Ovary (tissue), 9 donors: ENCODE data around the gene ANO2. TPM values are rescaled to one million over a fixed set of nuclear protein-coding genes. Genes with fewer than 3 reads are reported as not detected.

Experiments used
- DNase-seq, 5 donors: peaks; one replicate each; pipeline ENCODE4 v3.0.0-alpha.2; 2019 to 2020
- H3K27ac ChIP-seq, 2 donors: fragments of 200-600 bp; one replicate each; pipeline versions ENCODE4 v1.5.1 to v1.8.0; 2019 to 2022
- H3K27me3 ChIP-seq: fragments of 200-600 bp; one replicate; pipeline ENCODE4 v1.8.0; 2022
- H3K36me3 ChIP-seq: fragments of 200-600 bp; sonication (generic); one replicate; pipeline ENCODE4 v1.5.1; 2019
- H3K4me1 ChIP-seq: one replicate; pipeline ENCODE4 v1.8.1; 2013; ENCODE audit warnings: mild to moderate bottlenecking, moderate library complexity; ENCODE audit not compliant: insufficient read depth
- H3K4me3 ChIP-seq: fragments of 200-600 bp; sonication (generic); one replicate; pipeline ENCODE4 v1.5.1; 2017
- H3K9me3 ChIP-seq, 2 donors: fragments of 200-600 bp in 1 of 2; sonication (generic) in 1 of 2; one replicate each; pipeline versions ENCODE4 v1.5.1 to v1.8.1; 2013 to 2019; ENCODE audit warnings: mild to moderate bottlenecking in 1 of 2, moderate library complexity in 1 of 2
- EP300 ChIP-seq: sonication (generic); formaldehyde crosslinking; IDR thresholded peaks from one replicate; pipeline ENCODE4 v1.6.1; 2017; ENCODE audit warnings: antibody characterized with exemption
- POLR2A ChIP-seq: fragments of 450-650 bp; IDR thresholded peaks from one replicate; pipeline ENCODE4 v1.6.1; 2017; ENCODE audit warnings: antibody characterized with exemption, mild to moderate bottlenecking, moderate library complexity
- WGBS, 3 donors: extraction: QIAGEN DNeasy Blood & Tissue Kit in 1 of 3; methylation state at CpG; one replicate each; pipeline versions ENCODE4 v1.1.5 to v1.1.7; 2013 to 2017; 5-methylcytosine and 5-hydroxymethylcytosine counted together
- intact Hi-C, 4 donors: fragments of 100-400 bp; cut with DNase I; formaldehyde crosslinking; loops; one replicate each; pipeline versions ENCODE4 v1.11.0 to v1.15.1; 2022 to 2023
- polyA plus RNA-seq, 2 donors: library from polyadenylated mRNA; stranded (reverse); fragments of 200-250 nt in 1 of 2; fragments of 350-450 nt in 1 of 2; fragmentation: Illumina TruSeq in 1 of 2; extraction: RNeasy Lipid Tissue Mini Kit (QIAGEN cat#74804) in 1 of 2; gene quantifications; one replicate each; pipeline ENCODE4 v1.2.3, GENCODE V29; 2013 to 2014
- total RNA-seq, 7 donors: library from RNA; depleted of rRNA in 2 of 7; stranded (reverse); fragments of >200 nt in 2 of 7; fragmentation: NEBNext Ultra II Directional in 3 of 7; extraction: Animal tissue kit (Norgen Biotek cat#: 25700) in 3 of 7; gene quantifications; one replicate each; pipeline versions ENCODE4 v1.1.0 to v1.2.4, GENCODE V29; 2016 to 2023
- TF ChIP-seq, protein P1 (sequence below), 3 donors: fragments of 450-650 bp in 2 of 3; fragments of 200-600 bp in 1 of 3; IDR thresholded peaks; one replicate each; pipeline versions ENCODE4 v1.5.1 to v1.8.0; 2016 to 2022; ENCODE audit warnings: antibody characterized with exemption in 3 of 3, mild to moderate bottlenecking in 1 of 3
- donor health status: DM: no; HTN: no; CAD: no; lungs with moderate emphysema.
- donor health status: DM: no; HTN: no; CAD: no.
- donor health status: Bipolar disorder and iron deficiency.
- donor health status: DM: yes; HTN: yes; CAD: no.
- donor health status: DM: no; HTN: no; CAD: no.
- donor health status: DM: yes; HTN: yes; CAD: no.

ANO2 gene
- total and polyA plus RNA-seq, 9 donors, result 3.0 to 6.7 (median 3.3) TPM

DNA sequence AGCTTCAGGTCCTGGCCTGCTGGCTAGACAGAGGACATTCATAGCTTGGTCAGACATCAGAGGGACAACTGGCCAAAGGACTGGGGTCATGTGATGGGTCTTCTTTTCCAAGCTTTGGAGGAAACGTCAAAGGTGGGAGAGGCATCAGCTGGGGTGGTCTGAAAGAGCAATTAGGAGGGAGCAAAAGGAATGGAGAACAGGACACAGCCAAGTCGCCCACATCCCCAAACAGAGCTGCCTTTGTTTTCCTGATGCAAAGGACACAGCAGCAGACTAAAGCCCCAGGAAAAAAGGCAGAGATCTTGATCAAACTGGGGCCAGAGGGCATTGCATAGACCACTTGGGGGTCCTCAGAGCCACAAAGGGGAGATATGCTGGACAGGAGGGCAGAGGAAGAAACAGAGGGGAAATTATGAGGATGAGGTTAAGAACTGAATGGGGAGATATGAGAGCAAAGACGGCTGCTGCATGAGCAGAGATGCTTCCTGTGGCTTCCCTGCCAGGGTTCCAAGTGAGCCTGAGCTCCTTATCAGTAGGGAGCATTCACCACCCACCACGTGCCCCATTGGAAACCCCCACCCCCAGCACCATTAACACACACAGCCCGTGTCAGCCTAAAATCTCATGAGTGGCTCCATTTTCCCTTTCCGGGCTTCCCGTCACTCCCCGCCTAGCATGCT lies 62.4 kb downstream of the ANO2 start:
- H3K36me3 ChIP-seq, result no peaks in the 10 kb centered on the region
- H3K4me3 ChIP-seq, result no peak overlapping the region
- DNase-seq, result no peak
- TF ChIP-seq EP300, result no peak
- TF ChIP-seq, protein P1, sequence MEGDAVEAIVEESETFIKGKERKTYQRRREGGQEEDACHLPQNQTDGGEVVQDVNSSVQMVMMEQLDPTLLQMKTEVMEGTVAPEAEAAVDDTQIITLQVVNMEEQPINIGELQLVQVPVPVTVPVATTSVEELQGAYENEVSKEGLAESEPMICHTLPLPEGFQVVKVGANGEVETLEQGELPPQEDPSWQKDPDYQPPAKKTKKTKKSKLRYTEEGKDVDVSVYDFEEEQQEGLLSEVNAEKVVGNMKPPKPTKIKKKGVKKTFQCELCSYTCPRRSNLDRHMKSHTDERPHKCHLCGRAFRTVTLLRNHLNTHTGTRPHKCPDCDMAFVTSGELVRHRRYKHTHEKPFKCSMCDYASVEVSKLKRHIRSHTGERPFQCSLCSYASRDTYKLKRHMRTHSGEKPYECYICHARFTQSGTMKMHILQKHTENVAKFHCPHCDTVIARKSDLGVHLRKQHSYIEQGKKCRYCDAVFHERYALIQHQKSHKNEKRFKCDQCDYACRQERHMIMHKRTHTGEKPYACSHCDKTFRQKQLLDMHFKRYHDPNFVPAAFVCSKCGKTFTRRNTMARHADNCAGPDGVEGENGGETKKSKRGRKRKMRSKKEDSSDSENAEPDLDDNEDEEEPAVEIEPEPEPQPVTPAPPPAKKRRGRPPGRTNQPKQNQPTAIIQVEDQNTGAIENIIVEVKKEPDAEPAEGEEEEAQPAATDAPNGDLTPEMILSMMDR (IDR thresholded peaks at IDR 0.05), result no peak
- no peak for TF ChIP-seq POLR2A
- H3K4me1 ChIP-seq, result no peaks in the 10 kb centered on the region
- no peaks in the 10 kb centered on the region for H3K27me3 ChIP-seq
- 49 to 57% (median 57%) methylated on average over 8 of the region's 8 CpGs for WGBS, 3 donors
- H3K27ac ChIP-seq, result no peak overlapping the region
- H3K9me3 ChIP-seq, result no peaks in the 10 kb centered on the region
- intact Hi-C loops, result no loop called here

DNA sequence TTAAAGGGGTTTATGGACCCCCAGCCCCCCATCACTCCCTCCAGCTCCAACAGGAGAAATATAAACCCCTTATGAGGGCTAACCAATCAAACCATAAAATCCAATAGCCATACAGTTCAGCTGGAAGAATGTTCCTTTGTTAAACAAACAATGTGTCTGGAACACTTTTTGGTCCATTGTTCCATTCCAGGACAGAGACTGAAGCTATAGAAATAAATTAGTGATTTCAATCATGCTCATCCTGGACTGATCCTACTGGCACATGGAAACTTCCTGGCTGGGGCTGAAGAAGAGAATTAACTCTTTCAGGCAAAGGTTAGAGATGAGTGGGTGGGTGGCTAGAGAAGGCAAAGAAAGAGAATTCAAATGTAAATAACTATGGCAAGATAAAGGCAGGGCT lies 63.4 kb downstream of the ANO2 start:
- DNase-seq, result no peak
- Histone ChIP-seq H3K27me3 (no peaks in the 10 kb centered on the region), H3K4me1 (no peaks in the 10 kb centered on the region), H3K9me3 (no peaks in the 10 kb centered on the region), H3K27ac (no peak overlapping the region), H3K36me3 (no peaks in the 10 kb centered on the region), H3K4me3 (no peak overlapping the region)
- no peak for TF ChIP-seq POLR2A
- intact Hi-C loops, result no loop called here

DNA sequence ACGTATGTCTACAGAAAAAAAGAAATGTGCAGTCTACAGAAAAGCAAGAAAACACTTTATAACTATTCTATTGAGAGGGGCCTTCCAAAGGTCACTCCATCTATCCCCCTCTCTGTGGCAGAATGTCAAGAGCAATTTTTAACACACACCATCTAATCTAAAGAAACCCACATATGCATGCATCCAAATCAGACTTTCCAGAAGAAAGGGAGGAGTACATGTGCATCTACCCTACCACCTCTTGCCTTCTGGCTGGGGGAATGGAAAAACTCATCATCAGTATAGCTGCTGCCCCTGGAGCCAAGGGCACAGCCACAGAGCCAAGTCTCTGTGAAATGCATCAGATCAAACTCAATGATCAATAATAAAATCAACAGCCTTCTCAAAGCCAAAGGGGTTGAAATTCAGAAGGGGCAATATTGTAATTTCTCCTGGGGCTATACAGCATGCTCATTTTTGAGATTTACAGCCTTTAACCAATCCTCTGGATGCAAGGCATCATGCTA lies 63.9 kb downstream of the ANO2 start:
- Histone ChIP-seq H3K36me3 (no peaks in the 10 kb centered on the region), H3K4me3 (no peak overlapping the region), H3K27ac (no peak overlapping the region), H3K27me3 (no peaks in the 10 kb centered on the region), H3K4me1 (no peaks in the 10 kb centered on the region), H3K9me3 (no peaks in the 10 kb centered on the region)
- 58 to 80% (median 68%) methylated on average over 1 of the region's 1 CpG for WGBS, 3 donors
- TF ChIP-seq POLR2A (no peak), EP300 (no peak)
- TF ChIP-seq, protein P1 (IDR thresholded peaks at IDR 0.05), result no peak
- intact Hi-C loops, result no loop called here
- no peak for DNase-seq

DNA sequence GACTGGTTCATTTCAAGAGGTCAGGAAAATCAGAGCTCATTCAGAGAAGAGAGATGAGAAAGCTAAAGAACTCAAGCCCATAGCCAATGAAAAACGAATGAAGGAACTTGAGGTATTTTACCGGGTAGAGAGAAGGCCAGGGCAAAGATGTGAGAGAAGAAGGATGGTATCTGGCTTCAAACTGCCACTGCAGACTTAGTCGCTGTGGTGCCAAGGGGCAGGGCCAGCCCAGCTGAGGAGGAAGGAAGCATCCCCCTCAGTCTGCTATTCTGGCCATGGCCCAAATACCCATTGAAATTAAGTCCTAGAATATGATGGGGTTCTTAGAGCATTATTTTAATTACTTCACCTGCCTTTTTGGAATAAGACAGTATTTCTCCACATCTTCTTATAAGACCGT lies 69.2 kb downstream of the ANO2 start:
- Histone ChIP-seq H3K4me3 (no peak overlapping the region), H3K27ac (no peak overlapping the region), H3K9me3 (no peaks in the 10 kb centered on the region), H3K4me1 (no peaks in the 10 kb centered on the region), H3K27me3 (no peaks in the 10 kb centered on the region), H3K36me3 (no peaks in the 10 kb centered on the region)
- no peak for TF ChIP-seq EP300
- TF ChIP-seq, protein P1 (IDR thresholded peaks at IDR 0.05), result no peak
- no peak for TF ChIP-seq POLR2A
- DNase-seq, result no peak
- 67 to 73% (median 72%) methylated on average over 4 of the region's 4 CpGs for WGBS, 3 donors
- intact Hi-C loops, result no loop called here

DNA sequence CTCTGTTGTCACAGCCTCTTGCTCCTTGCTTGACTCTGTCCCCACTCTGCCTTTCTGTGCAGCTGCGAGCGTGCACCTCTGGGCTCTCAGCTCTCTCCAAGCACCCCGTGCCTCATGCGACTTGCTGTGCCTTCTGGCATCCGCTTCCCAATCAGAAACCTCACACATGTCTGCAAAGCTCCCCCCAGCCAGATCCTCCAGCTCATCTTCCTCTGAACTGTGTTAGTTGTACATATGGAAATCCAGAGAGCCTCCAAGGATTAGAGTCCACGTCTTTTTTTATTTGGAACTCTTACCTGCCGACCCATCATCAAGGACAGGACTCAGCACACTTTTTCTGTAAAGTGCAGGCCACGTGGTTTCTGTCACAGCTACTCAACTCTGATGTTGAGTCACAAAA lies 70.5 kb downstream of the ANO2 start:
- Histone ChIP-seq H3K27me3 (no peaks in the 10 kb centered on the region), H3K36me3 (no peaks in the 10 kb centered on the region), H3K9me3 (no peaks in the 10 kb centered on the region), H3K27ac (no peak overlapping the region), H3K4me3 (no peak overlapping the region), H3K4me1 (no peaks in the 10 kb centered on the region)
- WGBS, 3 donors, result 69 to 77% (median 76%) methylated on average over 8 of the region's 8 CpGs
- intact Hi-C loops, result no loop called here
- TF ChIP-seq, protein P1 (IDR thresholded peaks at IDR 0.05), result no peak
- TF ChIP-seq POLR2A (no peak), EP300 (no peak)
- no peak for DNase-seq
